ENCODE results near the gene SPATA7. TPM values are rescaled to one million over a fixed set of nuclear protein-coding genes. Genes with fewer than 3 reads are reported as not detected.

The SPATA7 gene
- total and polyA plus RNA-seq, 10 of the 15 experiments (the other 5 are each of a cell fraction or from before 2014, with no cell fraction given) = 0.39 to 3.0 (median 2.2) TPM

GRCh38 chr14:88411039-88411438 is 25.6 kb downstream of the SPATA7 start:
- DNase-seq (ENCODE audit: low read depth, low spot score) = no peak
- H3K36me3 ChIP-seq (ENCODE audit: control insufficient read depth in 2 of 2, insufficient read depth in 2 of 2, low read length in 1 of 2) = no peaks in the 10 kb centered on the region
- BruUV-seq (replicated peaks) = no TSS peak
- RAD21 ChIA-PET (ENCODE audit: unreplicated experiment) = no interaction called here
- ATAC-seq = no peak
- H3K4me1 ChIP-seq (ENCODE audit: control insufficient read depth, insufficient read depth, low read length) = no peaks in the 10 kb centered on the region
- no peaks in the 10 kb centered on the region; the same call in 2 of the 3 replicates for H3K9me3 ChIP-seq (replicated peaks; ENCODE audit: control insufficient read depth, insufficient read depth, low read length)
- no peaks in the 10 kb centered on the region for H3K27me3 ChIP-seq (replicated peaks in 1 of 2; ENCODE audit: control insufficient read depth in 2 of 2, insufficient read depth in 2 of 2, low read length in 1 of 2)
- TF ChIP-seq SREBF1 (IDR thresholded peaks at IDR 0.05; ENCODE audit: low read length) (no peak), USF1 (IDR thresholded peaks at IDR 0.05; ENCODE audit: borderline replicate concordance, extremely low read length, insufficient read depth, low read depth, low read length) (no peak), IRF4 (IDR thresholded peaks at IDR 0.05; ENCODE audit: low read depth, low read length) (no peak), CEBPB (IDR thresholded peaks at IDR 0.05; ENCODE audit: borderline replicate concordance in 1 of 2, low read depth in 2 of 2, low read length in 2 of 2) (no peak), NR2C2 (IDR thresholded peaks at IDR 0.05; ENCODE audit: borderline replicate concordance, control insufficient read depth, insufficient read length, low read depth) (no peak), ZNF207 (IDR thresholded peaks at IDR 0.05; ENCODE audit: borderline replicate concordance) (no peak), USF2 (IDR thresholded peaks at IDR 0.05; ENCODE audit: borderline replicate concordance, low read depth, low read length) (no peak), KAT2A (conservative IDR thresholded peaks at IDR 0.05; ENCODE audit: control insufficient read depth, low read depth, low read length) (no peak), MEF2B (IDR thresholded peaks at IDR 0.05; ENCODE audit: partially characterized antibody, poor library complexity, severe bottlenecking) (no peak), SMAD1 (IDR thresholded peaks at IDR 0.05; ENCODE audit: low read depth, partially characterized antibody) (no peak), ZBTB4 (CRISPR knock-in tag; IDR thresholded peaks at IDR 0.05) (no peak), IKZF1 (conservative IDR thresholded peaks at IDR 0.05) (no peak), SPI1 (IDR thresholded peaks at IDR 0.05; ENCODE audit: borderline replicate concordance, insufficient read depth, low read depth, low read length) (no peak), NKRF (conservative IDR thresholded peaks at IDR 0.05) (no peak), YY1 (IDR thresholded peaks at IDR 0.05; ENCODE audit: low read depth, low read length) (no peak), CBFB (IDR thresholded peaks at IDR 0.05; ENCODE audit: low read depth) (no peak), ATF2 (IDR thresholded peaks at IDR 0.05; ENCODE audit: low read length) (no peak)
- H3K27ac ChIP-seq (ENCODE audit: control insufficient read depth, insufficient read depth) = no peak overlapping the region
- intact Hi-C loops (cut with micrococcal nuclease; ENCODE audit: unreplicated experiment) = no loop called here
- POLR2A ChIA-PET = no interaction called here
- CTCF ChIA-PET = no interaction called here
- H3K4me2 ChIP-seq (ENCODE audit: control insufficient read depth, insufficient read depth) = no peak overlapping the region
- 78% methylated on average over 5 of the region's 5 CpGs for WGBS (ENCODE audit: insufficient coverage, insufficient replicate concordance, low lambda C conversion rate, missing lambda C conversion rate)
- SMC1A ChIA-PET (ENCODE audit: uncharacterized antibody, unreplicated experiment) = no interaction called here
- in situ Hi-C loops (cut with MboI) = no loop called here
- no peaks in the 10 kb centered on the region for H3K79me2 ChIP-seq (ENCODE audit: control insufficient read depth, insufficient read depth, low read length)
- no peaks in the 10 kb centered on the region for H4K20me1 ChIP-seq (ENCODE audit: control insufficient read depth, insufficient read depth)
- no peak for FAIRE-seq
- no peak overlapping the region for H3K4me3 ChIP-seq
- no peak overlapping the region for H3K9ac ChIP-seq (ENCODE audit: control insufficient read depth, insufficient read depth, low read length)
- no peak overlapping the region for H2AFZ ChIP-seq (ENCODE audit: control insufficient read depth, low read depth, low read length)

Measured in GM12878 (cell line).